HG02938 (cell line): ENCODE results near the gene PRLH.
A peak's percentile ranks its signal among the peaks of the same experiment; 100 is the strongest.

Experiments used
- ATAC-seq: cut with Tn5 transposase; IDR thresholded peaks from one replicate; pipeline ENCODE4 v1.9.1; 2021; ENCODE audit warnings: mild to moderate bottlenecking, moderate library complexity; ENCODE audit not compliant: unreplicated experiment

The PRLH gene

GRCh38 chr2:237563816-237564215, 2.6 kb upstream of the PRLH start:
- no peak for ATAC-seq

- no peak for ATAC-seq
Observed at GRCh38 chr2:237564526-237565131, 1.7 kb upstream of the PRLH start.

- ATAC-seq, result no peak
Observed at GRCh38 chr2:237565974-237566373, 400 bp upstream of the PRLH start.

- no peak for ATAC-seq
Observed at GRCh38 chr2:237567276-237568029, 1.1 kb downstream of the PRLH start.

GRCh38 chr2:237568121-237568660, 1.8 kb downstream of the PRLH start:
- ATAC-seq, result no peak

GRCh38 chr2:237569041-237569440, 2.7 kb downstream of the PRLH start:
- ATAC-seq, result no peak

GRCh38 chr2:237569896-237570295, 3.5 kb downstream of the PRLH start:
- ATAC-seq, result no peak

- ATAC-seq, result no peak
Observed at GRCh38 chr2:237570776-237571335, 4.5 kb downstream of the PRLH start.

- no peak for ATAC-seq
Observed at GRCh38 chr2:237571551-237571950, 5.2 kb downstream of the PRLH start.

GRCh38 chr2:237572021-237572741, 5.8 kb downstream of the PRLH start:
- peak; percentile 68 for ATAC-seq

- no peak for ATAC-seq
Observed at GRCh38 chr2:237572742-237573101, 6.3 kb downstream of the PRLH start.

- no peak for ATAC-seq
Observed at GRCh38 chr2:237573721-237574415, 7.5 kb downstream of the PRLH start.

- ATAC-seq, result no peak
Observed at GRCh38 chr2:237574467-237574866, 8.1 kb downstream of the PRLH start.

GRCh38 chr2:237574894-237575868, 8.8 kb downstream of the PRLH start:
- ATAC-seq, result no peak

- ATAC-seq, result no peak
Observed at GRCh38 chr2:237575869-237576862, 9.8 kb downstream of the PRLH start.

- no peak for ATAC-seq
Observed at GRCh38 chr2:237576974-237577373, 10.6 kb downstream of the PRLH start.

- no peak for ATAC-seq
Observed at GRCh38 chr2:237577458-237577857, 11.1 kb downstream of the PRLH start.
